A549 (cell line): Measurements from ENCODE around the gene ADD3. TPM values are rescaled to one million over a fixed set of nuclear protein-coding genes. Genes with fewer than 3 reads are reported as not detected.

ENCODE experiments used
- ATAC-seq, 2 experiments: fragments of 200-7000 bp in 1 of 2; fragments of >200 bp in 1 of 2; cut with Nextera tagmentation in 1 of 2; cut with Tn5 transposase in 1 of 2; 3 replicates each; pipeline versions ENCODE4 v1.8.0 to v1.9.1; 2018 to 2020; ENCODE audit warnings: mild to moderate bottlenecking in 1 of 2, moderate library complexity in 1 of 2
- CTCF ChIA-PET: fragments of 300-600 bp; sonication (Branson Sonifier 250); formaldehyde crosslinking; extraction: SDS; loops from one replicate; lab custom pipeline; 2021; ENCODE audit warnings: antibody characterized with exemption, inconsistent platforms; lab: Yijun Ruan, JAX
- POLR2A ChIA-PET: fragments of 350-600 bp; formaldehyde crosslinking; extraction: SDS; loops from one replicate; lab custom pipeline; 2021; ENCODE audit warnings: antibody characterized with exemption, inconsistent platforms; lab: Yijun Ruan, JAX
- DNase-seq, 2 experiments: peaks; one replicate each; pipeline versions ENCODE4 v3.0.0 to v3.0.0-alpha.2; 2011 to 2016; ENCODE audit warnings: low read depth in 1 of 2, low spot score in 1 of 2
- FAIRE-seq: peaks from 2 replicates; lab custom pipeline; 2011; peaks lifted over from hg19 to GRCh38; lab: Jason Lieb, UNC
- H3K27ac ChIP-seq, 2 experiments: fragments of >200 bp; sonication (Bioruptor Twin); formaldehyde crosslinking; 3 replicates each; pipeline ENCODE4 v1.5.1; 2016 to 2017
- H3K4me1 ChIP-seq: fragments of >200 bp; sonication (Bioruptor Twin); formaldehyde crosslinking; 3 replicates; pipeline ENCODE4 v1.6.1; 2016
- H3K4me2 ChIP-seq: fragments of >200 bp; sonication (Bioruptor Twin); formaldehyde crosslinking; 3 replicates; pipeline ENCODE4 v1.6.1; 2016
- H3K4me3 ChIP-seq: fragments of >200 bp; sonication (Bioruptor Twin); formaldehyde crosslinking; 3 replicates; pipeline ENCODE4 v1.5.1; 2016
- H3K9me3 ChIP-seq: fragments of >200 bp; sonication (Bioruptor Twin); formaldehyde crosslinking; 3 replicates; pipeline ENCODE4 v1.6.1; 2016
- BCL3 ChIP-seq: fragments of >200 bp; sonication (Bioruptor Twin); formaldehyde crosslinking; IDR thresholded peaks from 3 replicates; pipeline ENCODE4 v1.6.1; 2016
- CBX2 ChIP-seq: fragments of 200-600 bp; sonication (generic); IDR thresholded peaks from 2 replicates; pipeline ENCODE4 v1.6.1; 2016; ENCODE audit warnings: low read depth, mild to moderate bottlenecking, borderline replicate concordance
- CBX8 ChIP-seq: fragments of 200-600 bp; sonication (generic); IDR thresholded peaks from 2 replicates; pipeline ENCODE4 v1.6.1; 2016
- ELK1 ChIP-seq: fragments of 150-350 bp; IDR thresholded peaks from 2 replicates; pipeline ENCODE4 v1.6.1; 2014; ENCODE audit warnings: low read depth, mild to moderate bottlenecking, low read length
- FOSB ChIP-seq: fragments of 250-450 bp; sonication (Bioruptor Pico); IDR thresholded peaks from 2 replicates; pipeline ENCODE4 v1.5.0; 2020; ENCODE audit warnings: mild to moderate bottlenecking, moderate library complexity
- FOSL2 ChIP-seq, 2 experiments: fragments of 450-650 bp in 1 of 2; fragments of >200 bp in 1 of 2; sonication (Bioruptor Twin) in 1 of 2; formaldehyde crosslinking; IDR thresholded peaks; 2 replicates each; pipeline versions ENCODE4 v1.5.0 to v1.6.1; 2016 to 2020; ENCODE audit warnings: mild to moderate bottlenecking in 1 of 2, moderate library complexity in 1 of 2
- GATA3 ChIP-seq: IDR thresholded peaks from 2 replicates; pipeline ENCODE4 v1.6.1; 2012; ENCODE audit warnings: borderline replicate concordance
- HDAC2 ChIP-seq: fragments of 200-600 bp; sonication (generic); IDR thresholded peaks from 2 replicates; pipeline ENCODE4 v1.6.1; 2016
- HOXA7 ChIP-seq: fragments of 250-450 bp; sonication (Bioruptor Pico); IDR thresholded peaks from 2 replicates; pipeline ENCODE4 v1.5.0; 2020; ENCODE audit warnings: mild to moderate bottlenecking, moderate library complexity
- HOXB13 ChIP-seq: fragments of 250-450 bp; sonication (Bioruptor Pico); IDR thresholded peaks from 2 replicates; pipeline ENCODE4 v1.5.0; 2020; ENCODE audit warnings: low read depth, mild to moderate bottlenecking, moderate library complexity
- JUNB ChIP-seq: fragments of >200 bp; sonication (Bioruptor Twin); formaldehyde crosslinking; IDR thresholded peaks from 2 replicates; pipeline ENCODE4 v1.6.1; 2016
- KDM1A ChIP-seq: fragments of 200-600 bp; sonication (generic); IDR thresholded peaks from 2 replicates; pipeline ENCODE4 v1.6.1; 2016; ENCODE audit warnings: low read depth, mild to moderate bottlenecking
- KDM5A ChIP-seq: fragments of 200-600 bp; sonication (generic); IDR thresholded peaks from 2 replicates; pipeline ENCODE4 v1.6.1; 2016; ENCODE audit warnings: antibody characterized with exemption, mild to moderate bottlenecking
- NR3C1 ChIP-seq: fragments of >200 bp; sonication (Bioruptor Twin); formaldehyde crosslinking; IDR thresholded peaks from 3 replicates; pipeline ENCODE4 v1.6.1; 2017
- PBX3 ChIP-seq: IDR thresholded peaks from 2 replicates; pipeline ENCODE4 v1.6.1; 2012
- PHF8 ChIP-seq: fragments of 200-600 bp; sonication (generic); IDR thresholded peaks from 2 replicates; pipeline ENCODE4 v1.6.1; 2016; ENCODE audit warnings: low read depth, mild to moderate bottlenecking, antibody characterized with exemption, moderate library complexity, borderline replicate concordance
- POLR2AphosphoS2 ChIP-seq: conservative IDR thresholded peaks from 2 replicates; pipeline ENCODE4 v1.6.1; 2012; ENCODE audit warnings: low read length, improper control_type of control experiment, inconsistent platforms
- RAD21 ChIP-seq, 2 experiments: fragments of >200 bp in 1 of 2; sonication (Bioruptor Twin) in 1 of 2; formaldehyde crosslinking in 1 of 2; IDR thresholded peaks in 1 of 2; conservative IDR thresholded peaks in 1 of 2; 2 replicates in 1 of 2; 3 replicates in 1 of 2; pipeline ENCODE4 v1.6.1; 2012 to 2018; ENCODE audit warnings: inconsistent platforms in 1 of 2
- RCOR1 ChIP-seq: fragments of 150-350 bp; IDR thresholded peaks from 2 replicates; pipeline ENCODE4 v1.6.1; 2014; ENCODE audit warnings: antibody characterized with exemption, low read length, low read depth
- RNF2 ChIP-seq: fragments of 200-600 bp; sonication (generic); IDR thresholded peaks from 2 replicates; pipeline ENCODE4 v1.6.1; 2016; ENCODE audit warnings: low read depth, mild to moderate bottlenecking, antibody characterized with exemption, moderate library complexity, borderline replicate concordance
- SMC3 ChIP-seq: fragments of >200 bp; sonication (Bioruptor Twin); formaldehyde crosslinking; IDR thresholded peaks from 3 replicates; pipeline ENCODE4 v1.6.1; 2018; ENCODE audit warnings: inconsistent platforms
- TP53 ChIP-seq: fragments of 250-450 bp; sonication (Bioruptor Pico); IDR thresholded peaks from 2 replicates; pipeline ENCODE4 v1.5.0; 2021; ENCODE audit warnings: mild to moderate bottlenecking, moderate library complexity
- ZFP36 ChIP-seq: fragments of 450-650 bp; IDR thresholded peaks from 2 replicates; pipeline ENCODE4 v1.6.1; 2014; ENCODE audit warnings: borderline replicate concordance; ENCODE audit not compliant: partially characterized antibody
- ZNF302 ChIP-seq: fragments of 250-450 bp; sonication (Bioruptor Pico); IDR thresholded peaks from 2 replicates; pipeline ENCODE4 v1.9.0; 2021; ENCODE audit warnings: inconsistent platforms, mild to moderate bottlenecking, moderate library complexity
- WGBS: methylation state at CpG from one replicate; pipeline ENCODE4 v1.1.6; 2017; ENCODE audit errors: missing lambda C conversion rate; 5-methylcytosine and 5-hydroxymethylcytosine counted together
- polyA plus RNA-seq, 4 experiments: library from polyadenylated mRNA; depleted of rRNA in 3 of 4; stranded (reverse); fragments of >200 nt; fragmentation: RNase III in 1 of 4; extraction: RNeasy Plus Mini Kit Qiagen cat#74134 plus additional on column Dnase treatment in 1 of 4; gene quantifications; 2 replicates in 3 of 4; 3 replicates in 1 of 4; pipeline ENCODE4 v1.2.3, GENCODE V29; 2011 to 2017
- TF ChIP-seq, protein P1 (sequence below): fragments of 250-450 bp; sonication (Bioruptor Pico); IDR thresholded peaks from 2 replicates; pipeline ENCODE4 v1.5.0; 2020; ENCODE audit warnings: low read depth, mild to moderate bottlenecking, moderate library complexity
- TF ChIP-seq, protein P2 (sequence below): fragments of 450-650 bp; IDR thresholded peaks from 2 replicates; pipeline ENCODE4 v1.6.1; 2014; ENCODE audit warnings: antibody characterized with exemption

The ADD3 gene
- polyA plus RNA-seq, 2 of the 4 experiments (the other 2 are of a cell fraction) = 9.8 to 48.2 TPM

- H3K9me3 ChIP-seq = no peaks in the 10 kb centered on the region
- POLR2A ChIA-PET = interaction anchor here (0.6 kb wide), 1 partner anchor 24 kb away, joined by 5 read pairs; no protein-coding TSS in a partner anchor
- H3K4me2 ChIP-seq = no peak overlapping the region
- no peak overlapping the region for H3K27ac ChIP-seq
- FAIRE-seq (no peak), DNase-seq (no peak), ATAC-seq (no peak)
- TF ChIP-seq TP53 (CRISPR knock-in tag) = no peak
- TF ChIP-seq POLR2AphosphoS2 = no peak
- no peak for TF ChIP-seq NR3C1
- TF ChIP-seq ZNF302 (CRISPR knock-in tag) = no peak
- no peak for TF ChIP-seq ELK1
- TF ChIP-seq, protein P1, sequence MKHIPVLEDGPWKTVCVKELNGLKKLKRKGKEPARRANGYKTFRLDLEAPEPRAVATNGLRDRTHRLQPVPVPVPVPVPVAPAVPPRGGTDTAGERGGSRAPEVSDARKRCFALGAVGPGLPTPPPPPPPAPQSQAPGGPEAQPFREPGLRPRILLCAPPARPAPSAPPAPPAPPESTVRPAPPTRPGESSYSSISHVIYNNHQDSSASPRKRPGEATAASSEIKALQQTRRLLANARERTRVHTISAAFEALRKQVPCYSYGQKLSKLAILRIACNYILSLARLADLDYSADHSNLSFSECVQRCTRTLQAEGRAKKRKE (CRISPR knock-in tag) = no peak
- no peak for TF ChIP-seq FOSB
- TF ChIP-seq KDM5A = no peak
- TF ChIP-seq BCL3 = no peak
- no peak for TF ChIP-seq JUNB
- TF ChIP-seq RAD21 (conservative IDR thresholded peaks at IDR 0.05 in 1 of 2, IDR thresholded peaks at IDR 0.05 in 1 of 2) = no peak
- TF ChIP-seq RCOR1 = no peak
- TF ChIP-seq GATA3 = no peak
- H3K4me1 ChIP-seq = peaks cover 33% of the 10 kb centered on the region
- H3K4me3 ChIP-seq = no peak overlapping the region
- WGBS = 88% methylated on average over 5 of the region's 5 CpGs
- CTCF ChIA-PET = interaction anchor here (2.8 kb wide), 1 partner anchor 79 kb away, joined by 9 read pairs; no protein-coding TSS in a partner anchor
Observed at GRCh38 chr10:109963439-109963838, 44.3 kb upstream of the ADD3 start.

DNA sequence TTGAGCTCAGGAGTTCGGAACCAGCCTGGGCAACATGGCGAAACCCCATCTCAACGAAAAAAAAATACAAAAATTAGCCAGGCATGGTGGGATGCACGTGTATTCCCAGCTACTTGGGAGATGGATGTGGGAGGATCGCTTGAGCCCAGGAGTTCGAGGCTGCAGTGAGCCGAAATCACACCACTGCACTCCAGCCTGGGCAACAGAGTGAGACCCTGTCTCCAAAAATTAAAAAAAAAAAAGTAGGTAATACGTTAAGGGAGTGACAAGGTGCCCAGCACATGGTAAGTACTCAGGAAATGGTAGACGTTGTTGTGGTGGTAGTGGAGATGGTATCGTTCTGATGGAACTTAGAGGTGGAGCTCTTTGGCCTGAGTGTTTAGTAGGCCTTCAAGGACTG is 43.5 kb upstream of the ADD3 start:
- no peak overlapping the region for H3K27ac ChIP-seq
- TF ChIP-seq KDM1A (no peak), PBX3 (no peak), HOXB13 (CRISPR knock-in tag) (no peak), BCL3 (no peak), ELK1 (no peak), HDAC2 (no peak), FOSL2 (IDR thresholded peaks at IDR 0.05) (no peak), FOSL2 (CRISPR knock-in tag; IDR thresholded peaks at IDR 0.05) (no peak), HOXA7 (CRISPR knock-in tag) (no peak), ZFP36 (no peak), CBX2 (no peak), SMC3 (no peak), GATA3 (no peak), KDM5A (no peak), PHF8 (no peak), RNF2 (no peak), CBX8 (no peak)
- TF ChIP-seq, protein P2, sequence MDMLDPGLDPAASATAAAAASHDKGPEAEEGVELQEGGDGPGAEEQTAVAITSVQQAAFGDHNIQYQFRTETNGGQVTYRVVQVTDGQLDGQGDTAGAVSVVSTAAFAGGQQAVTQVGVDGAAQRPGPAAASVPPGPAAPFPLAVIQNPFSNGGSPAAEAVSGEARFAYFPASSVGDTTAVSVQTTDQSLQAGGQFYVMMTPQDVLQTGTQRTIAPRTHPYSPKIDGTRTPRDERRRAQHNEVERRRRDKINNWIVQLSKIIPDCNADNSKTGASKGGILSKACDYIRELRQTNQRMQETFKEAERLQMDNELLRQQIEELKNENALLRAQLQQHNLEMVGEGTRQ = no peak
- ChIA-PET POLR2A (no interaction called here), CTCF (interaction anchor here (0.9 to 2.8 kb wide), 4 partner anchors 19 to 174 kb away, joined by 3 to 9 read pairs (median 4); no protein-coding TSS in a partner anchor)
- no peak overlapping the region for H3K4me3 ChIP-seq
- FAIRE-seq (no peak), DNase-seq (no peak), ATAC-seq (no peak)
- 89% methylated on average over 10 of the region's 10 CpGs for WGBS
- H3K9me3 ChIP-seq = no peaks in the 10 kb centered on the region
- peaks cover 33% of the 10 kb centered on the region for H3K4me1 ChIP-seq
- no peak overlapping the region for H3K4me2 ChIP-seq
